Measurements from ENCODE around the gene CDH13. TPM values are rescaled to one million over a fixed set of nuclear protein-coding genes. Genes with fewer than 3 reads are reported as not detected.

CDH13 gene
- total RNA-seq, 3 donors from 2014 or later = not detected

DNA sequence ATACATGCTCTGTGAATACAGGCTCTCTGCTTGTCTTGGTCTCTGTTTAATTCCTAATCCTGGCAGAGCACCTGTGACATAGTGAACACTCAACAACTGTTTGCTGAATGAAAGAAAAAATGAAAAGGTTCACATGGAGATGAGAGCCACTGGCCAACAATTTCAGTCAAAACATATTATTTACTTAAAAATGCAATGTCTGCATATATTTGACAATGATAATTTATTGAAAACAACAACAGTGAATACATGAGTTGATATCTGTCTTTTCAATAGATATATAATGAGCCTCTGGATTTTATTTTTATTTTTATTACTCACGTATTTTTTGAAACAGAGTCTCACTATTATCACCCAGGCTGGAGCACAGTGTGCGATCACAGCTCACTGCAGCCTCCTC, 136.6 kb downstream of the CDH13 start:
- peaks cover 14% of the 10 kb centered on the region for H3K4me1 Mint-ChIP-seq (ENCODE audit: low read depth)
- no peak for ATAC-seq
- H3K4me3 Mint-ChIP-seq = no peak overlapping the region
- no peaks in the 10 kb centered on the region for H3K36me3 Mint-ChIP-seq (ENCODE audit: insufficient read depth)
- DNase-seq = no peak
- H3K27me3 Mint-ChIP-seq (ENCODE audit: low read depth) = peaks cover 7% of the 10 kb centered on the region
- no peaks in the 10 kb centered on the region for H3K9me3 Mint-ChIP-seq

DNA sequence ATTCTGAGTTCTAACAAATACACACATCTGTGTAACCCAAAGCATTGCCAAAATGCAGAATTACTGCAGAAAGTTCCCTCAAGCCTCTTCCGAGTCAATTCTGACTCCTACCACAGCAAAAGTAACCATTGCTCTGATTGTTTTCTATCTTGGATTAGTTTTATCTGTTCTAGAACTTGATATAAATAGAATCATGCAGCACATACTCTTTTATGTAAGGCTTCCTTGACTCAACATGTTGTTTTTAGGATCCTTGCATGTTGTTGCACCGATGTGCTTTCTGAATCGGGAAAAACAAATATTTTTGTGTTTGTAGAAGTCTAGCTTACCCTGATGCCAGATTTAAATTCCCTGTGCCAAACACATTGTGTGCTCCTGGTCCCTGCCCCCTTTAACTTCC, 140.4 kb downstream of the CDH13 start:
- no peak for ATAC-seq
- peaks cover 7% of the 10 kb centered on the region for H3K27me3 Mint-ChIP-seq (ENCODE audit: low read depth)
- DNase-seq = no peak
- no peaks in the 10 kb centered on the region for H3K36me3 Mint-ChIP-seq (ENCODE audit: insufficient read depth)
- H3K4me1 Mint-ChIP-seq (ENCODE audit: low read depth) = peaks cover 7% of the 10 kb centered on the region
- no peak overlapping the region for H3K4me3 Mint-ChIP-seq
- no peaks in the 10 kb centered on the region for H3K9me3 Mint-ChIP-seq

DNA sequence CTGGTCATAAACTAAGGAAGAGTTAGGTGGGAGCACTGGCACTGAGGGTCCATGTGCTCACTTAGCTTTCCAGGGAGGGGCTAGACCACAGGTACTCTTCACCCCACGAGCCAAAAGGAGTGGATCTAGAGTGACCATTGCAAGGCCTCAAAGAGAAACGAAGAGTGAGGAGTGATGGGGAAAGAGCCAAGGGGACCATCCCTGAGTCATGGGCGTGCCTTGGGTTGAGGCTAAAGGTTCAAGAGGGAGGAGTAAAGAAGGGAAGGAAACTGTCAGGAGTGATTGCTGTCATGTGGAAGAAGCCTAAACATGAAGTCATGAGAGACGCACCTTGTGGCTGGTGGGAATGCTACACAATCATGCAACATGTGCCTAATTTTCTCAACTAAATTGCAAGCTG, 141.0 kb downstream of the CDH13 start:
- peaks cover 2% of the 10 kb centered on the region for H3K4me1 Mint-ChIP-seq (ENCODE audit: low read depth)
- peaks cover 10% of the 10 kb centered on the region for H3K27me3 Mint-ChIP-seq (ENCODE audit: low read depth)
- H3K9me3 Mint-ChIP-seq = no peaks in the 10 kb centered on the region
- no peak overlapping the region for H3K4me3 Mint-ChIP-seq
- no peak for DNase-seq
- ATAC-seq = no peak
- H3K36me3 Mint-ChIP-seq (ENCODE audit: insufficient read depth) = no peaks in the 10 kb centered on the region

DNA sequence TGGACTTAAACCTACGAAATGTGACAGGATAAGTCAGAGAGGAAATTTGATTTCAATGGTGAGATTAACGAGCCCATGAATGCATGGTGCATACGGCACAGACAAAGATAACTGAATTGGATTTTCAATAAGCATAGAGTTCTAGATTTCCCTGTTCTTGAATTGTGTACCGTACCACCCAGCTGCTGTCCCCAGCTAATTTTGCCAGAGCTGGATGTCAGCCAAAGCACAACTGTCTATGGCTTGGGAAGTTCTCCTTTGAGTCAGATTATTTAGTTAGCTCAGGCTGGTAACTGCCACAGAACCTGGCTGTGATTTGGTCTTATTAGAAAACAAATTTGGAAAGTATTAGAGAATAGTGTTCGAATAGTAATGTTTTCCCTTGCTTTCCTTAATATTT, 143.1 kb downstream of the CDH13 start:
- no peak overlapping the region for H3K4me3 Mint-ChIP-seq
- no peak for DNase-seq
- H3K36me3 Mint-ChIP-seq (ENCODE audit: insufficient read depth) = no peaks in the 10 kb centered on the region
- no peaks in the 10 kb centered on the region for H3K4me1 Mint-ChIP-seq (ENCODE audit: low read depth)
- H3K27me3 Mint-ChIP-seq (ENCODE audit: low read depth) = peaks cover 13% of the 10 kb centered on the region
- no peak for ATAC-seq
- no peaks in the 10 kb centered on the region for H3K9me3 Mint-ChIP-seq

DNA sequence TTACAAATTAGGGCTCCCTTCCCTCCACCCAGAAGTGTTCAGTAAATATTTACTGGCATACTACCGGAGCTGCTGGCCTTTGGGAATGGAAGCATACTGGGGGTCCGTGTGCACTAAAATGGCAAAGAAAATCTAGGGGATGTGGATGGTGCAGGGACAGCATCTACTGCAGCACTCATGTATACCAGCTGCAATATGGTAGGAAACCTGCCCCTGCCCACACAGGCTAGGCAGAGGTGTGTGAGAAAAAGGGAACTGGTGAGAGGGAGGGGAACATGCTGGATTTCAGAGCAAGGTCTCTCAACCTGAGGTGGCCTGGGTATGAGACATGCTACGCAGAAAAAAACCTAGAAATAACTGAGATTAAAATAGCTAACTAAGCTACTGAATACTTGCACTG, 145.4 kb downstream of the CDH13 start:
- Mint-ChIP-seq H3K27me3 (ENCODE audit: low read depth) (peaks cover 12% of the 10 kb centered on the region), H3K4me1 (ENCODE audit: low read depth) (no peaks in the 10 kb centered on the region), H3K4me3 (no peak overlapping the region), H3K9me3 (no peaks in the 10 kb centered on the region), H3K36me3 (ENCODE audit: insufficient read depth) (no peaks in the 10 kb centered on the region)
- no peak for DNase-seq
- ATAC-seq = no peak

DNA sequence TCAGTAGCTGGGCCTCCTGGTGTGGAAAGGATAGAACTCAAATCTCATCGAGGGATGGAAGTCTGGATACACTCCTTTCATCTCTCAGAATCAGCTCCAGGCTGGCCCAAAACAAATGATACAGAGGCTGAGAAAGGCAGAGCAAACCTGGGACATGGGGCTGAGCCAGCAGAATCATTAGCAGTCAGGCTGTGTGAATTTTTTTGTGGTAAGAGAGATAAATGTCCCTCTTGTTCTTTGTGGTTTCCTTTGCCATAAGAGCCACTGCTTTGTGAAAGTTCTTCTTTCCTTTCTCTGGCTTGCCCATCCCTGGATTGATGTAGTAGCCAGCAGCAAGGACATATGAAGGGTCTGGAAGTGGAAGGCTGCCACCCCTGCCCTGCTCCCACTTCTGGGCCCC, 146.2 kb downstream of the CDH13 start:
- Mint-ChIP-seq H3K9me3 (no peaks in the 10 kb centered on the region), H3K27me3 (ENCODE audit: low read depth) (peaks cover 7% of the 10 kb centered on the region), H3K4me1 (ENCODE audit: low read depth) (no peaks in the 10 kb centered on the region), H3K4me3 (no peak overlapping the region), H3K36me3 (ENCODE audit: insufficient read depth) (no peaks in the 10 kb centered on the region)
- no peak for ATAC-seq
- DNase-seq = no peak

DNA sequence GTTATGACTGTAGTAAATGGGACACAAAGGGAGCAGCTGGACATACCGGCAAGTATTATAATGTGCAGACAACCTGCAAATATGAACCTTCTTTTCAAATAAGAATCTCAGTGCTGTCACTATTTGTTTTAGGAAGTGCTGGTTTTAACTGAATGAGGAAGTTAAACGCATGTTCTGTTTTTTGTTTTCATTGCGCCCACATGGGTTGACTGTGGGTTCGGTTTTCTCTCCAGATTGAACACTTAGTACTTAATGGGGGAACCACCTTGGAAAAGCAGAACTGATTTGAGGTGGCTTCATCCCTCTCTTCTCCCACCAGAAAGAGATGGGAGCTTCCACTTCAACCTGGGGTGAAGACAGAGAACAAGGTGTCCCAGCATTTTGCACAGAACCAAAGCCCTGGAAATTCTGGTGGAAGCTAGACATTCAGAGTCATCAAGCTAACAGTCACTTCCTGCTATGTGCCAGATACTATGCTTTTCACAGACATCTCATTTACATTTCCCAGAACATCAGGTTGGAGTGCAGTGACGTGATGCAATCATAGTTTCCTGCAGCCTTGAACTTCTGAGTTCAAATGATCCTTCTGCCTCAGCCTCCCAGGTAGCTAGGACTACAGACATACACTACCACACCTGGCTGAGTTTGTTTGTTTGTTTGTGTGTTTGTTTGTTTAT, 149.8 kb downstream of the CDH13 start:
- no peak for ATAC-seq
- Mint-ChIP-seq H3K36me3 (ENCODE audit: insufficient read depth) (no peaks in the 10 kb centered on the region), H3K4me3 (no peak overlapping the region), H3K27me3 (ENCODE audit: low read depth) (peaks cover 15% of the 10 kb centered on the region), H3K4me1 (ENCODE audit: low read depth) (no peaks in the 10 kb centered on the region), H3K9me3 (no peaks in the 10 kb centered on the region)
- no peak for DNase-seq

DNA sequence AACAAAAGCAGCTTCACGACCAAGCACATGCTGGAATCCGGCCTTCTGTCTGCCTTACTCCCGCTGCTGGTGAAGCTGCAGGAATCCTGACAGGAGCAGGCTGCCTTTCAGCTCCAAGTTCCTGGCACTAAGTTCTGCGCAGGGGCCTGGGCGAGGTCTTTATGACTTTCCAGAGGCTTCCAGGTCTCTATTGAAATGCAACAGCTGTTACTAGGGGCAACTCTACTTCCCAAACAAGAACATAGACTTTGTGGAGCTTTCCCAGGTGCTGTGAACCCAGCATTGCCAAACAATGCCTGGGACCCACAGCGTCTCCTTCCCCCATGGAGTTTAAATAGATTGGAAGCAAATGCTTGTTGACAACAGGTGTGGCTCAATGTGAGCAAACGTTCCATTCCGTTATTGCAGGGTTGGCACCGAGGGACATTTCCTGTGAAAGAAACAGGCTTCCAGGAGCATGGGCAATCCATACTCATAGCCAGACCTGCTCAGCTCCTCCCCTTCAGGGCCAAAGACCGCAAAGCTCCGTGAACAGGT, 156.0 kb downstream of the CDH13 start:
- H3K4me3 Mint-ChIP-seq = no peak overlapping the region
- ATAC-seq = no peak
- H3K9me3 Mint-ChIP-seq = no peaks in the 10 kb centered on the region
- no peaks in the 10 kb centered on the region for H3K4me1 Mint-ChIP-seq (ENCODE audit: low read depth)
- peaks cover 8% of the 10 kb centered on the region for H3K27me3 Mint-ChIP-seq (ENCODE audit: low read depth)
- DNase-seq = no peak
- no peaks in the 10 kb centered on the region for H3K36me3 Mint-ChIP-seq (ENCODE audit: insufficient read depth)

DNA sequence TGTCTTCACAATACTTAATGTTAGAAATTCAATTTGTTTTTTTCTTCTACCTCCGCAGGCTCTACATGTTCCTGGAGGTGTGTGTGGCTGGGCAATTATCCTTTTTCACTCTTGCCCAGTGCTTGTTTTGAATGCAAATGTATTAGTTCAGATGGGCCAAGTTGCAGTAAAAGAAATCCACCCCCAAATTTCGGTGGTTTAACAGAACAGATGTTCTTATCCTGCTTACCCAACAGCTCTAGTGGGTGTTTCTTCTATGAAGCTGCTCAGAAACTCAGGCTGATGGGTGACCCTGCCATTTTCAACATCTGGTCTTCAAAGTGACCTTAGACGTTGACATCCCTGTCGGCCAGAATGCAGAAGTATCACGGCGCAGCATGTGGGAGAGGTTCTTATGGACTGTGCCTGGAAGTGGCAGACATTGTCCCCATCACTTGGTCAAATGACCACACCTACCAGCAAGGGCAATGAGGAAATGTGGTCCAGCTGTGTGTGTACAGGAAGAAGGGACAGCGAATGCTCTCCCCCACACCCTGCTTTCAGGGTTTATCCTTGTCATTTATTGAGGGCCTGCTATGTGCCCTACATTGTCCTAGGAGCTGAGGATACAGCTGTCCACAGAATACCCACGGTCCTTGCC, 157.3 kb downstream of the CDH13 start:
- Mint-ChIP-seq H3K9me3 (no peaks in the 10 kb centered on the region), H3K4me3 (no peak overlapping the region), H3K4me1 (ENCODE audit: low read depth) (no peaks in the 10 kb centered on the region), H3K36me3 (ENCODE audit: insufficient read depth) (no peaks in the 10 kb centered on the region), H3K27me3 (ENCODE audit: low read depth) (peaks cover 3% of the 10 kb centered on the region)
- no peak for DNase-seq
- no peak for ATAC-seq

DNA sequence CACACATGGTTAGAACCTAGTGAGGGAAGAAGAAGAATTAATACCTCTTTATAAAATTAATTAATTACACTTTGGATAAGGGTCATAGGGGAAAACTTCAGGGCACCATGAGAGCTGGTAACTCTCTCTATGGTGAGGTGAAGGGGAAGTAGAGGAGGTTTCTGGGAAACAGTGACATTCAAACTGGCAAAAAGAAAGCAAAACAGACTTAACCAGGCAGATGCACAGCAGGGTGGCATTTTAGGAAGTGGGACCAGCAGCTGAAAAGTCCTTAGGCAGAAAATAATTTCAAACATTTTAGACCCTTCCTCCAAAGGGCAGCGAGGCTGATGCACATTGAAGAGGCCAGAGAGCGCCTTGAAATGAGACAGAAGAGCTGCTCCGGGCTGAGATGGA, 157.8 kb downstream of the CDH13 start:
- DNase-seq (no peak), ATAC-seq (no peak)
- H3K4me3 Mint-ChIP-seq = no peak overlapping the region
- H3K36me3 Mint-ChIP-seq (ENCODE audit: insufficient read depth) = no peaks in the 10 kb centered on the region
- H3K4me1 Mint-ChIP-seq (ENCODE audit: low read depth) = no peaks in the 10 kb centered on the region
- no peaks in the 10 kb centered on the region for H3K9me3 Mint-ChIP-seq
- no peaks in the 10 kb centered on the region for H3K27me3 Mint-ChIP-seq (ENCODE audit: low read depth)

DNA sequence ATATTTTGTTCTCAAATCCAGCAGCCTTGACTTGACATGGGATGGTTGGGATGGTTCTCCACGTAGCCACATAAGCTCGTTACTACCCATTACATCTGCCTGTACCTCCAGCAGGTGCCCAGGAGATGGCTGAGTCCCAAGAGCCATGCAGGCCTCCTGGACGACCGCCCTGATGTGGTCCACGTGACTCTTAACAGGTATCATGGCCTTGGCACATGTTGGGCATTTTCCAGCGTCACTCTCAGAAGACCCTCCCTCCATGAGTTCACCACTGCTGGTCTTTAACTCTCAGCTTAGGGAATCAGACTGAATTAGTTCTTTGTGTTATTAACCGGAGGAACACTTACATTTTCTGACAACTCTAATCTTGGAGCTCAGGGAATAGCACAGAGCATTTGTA, 161.5 kb downstream of the CDH13 start:
- ATAC-seq (no peak), DNase-seq (no peak)
- H3K9me3 Mint-ChIP-seq = no peaks in the 10 kb centered on the region
- H3K36me3 Mint-ChIP-seq (ENCODE audit: insufficient read depth) = no peaks in the 10 kb centered on the region
- no peak overlapping the region for H3K4me3 Mint-ChIP-seq
- H3K27me3 Mint-ChIP-seq (ENCODE audit: low read depth) = no peaks in the 10 kb centered on the region
- H3K4me1 Mint-ChIP-seq (ENCODE audit: low read depth) = no peaks in the 10 kb centered on the region

DNA sequence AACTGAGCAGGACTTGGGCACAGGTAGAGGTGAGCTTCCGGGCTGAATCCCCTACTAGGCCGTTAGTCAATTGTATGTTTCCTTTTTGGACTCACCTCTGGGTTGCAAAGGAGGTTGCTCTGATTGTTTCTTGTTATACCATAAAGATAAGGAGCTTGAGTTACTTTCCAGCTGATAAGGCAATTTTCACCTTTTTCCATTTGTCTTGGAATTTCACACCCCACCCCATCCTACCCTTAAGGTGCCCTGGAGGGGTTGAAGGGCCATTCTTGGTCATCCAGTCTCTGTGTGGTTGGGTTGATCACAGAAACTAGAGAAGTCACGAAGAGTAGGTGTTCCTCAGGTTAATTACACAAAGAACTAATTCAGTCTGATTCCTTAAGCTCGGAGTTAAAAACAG, 162.2 kb downstream of the CDH13 start:
- DNase-seq (no peak), ATAC-seq (no peak)
- H3K36me3 Mint-ChIP-seq (ENCODE audit: insufficient read depth) = no peaks in the 10 kb centered on the region
- no peak overlapping the region for H3K4me3 Mint-ChIP-seq
- H3K27me3 Mint-ChIP-seq (ENCODE audit: low read depth) = no peaks in the 10 kb centered on the region
- no peaks in the 10 kb centered on the region for H3K4me1 Mint-ChIP-seq (ENCODE audit: low read depth)
- H3K9me3 Mint-ChIP-seq = no peaks in the 10 kb centered on the region

DNA sequence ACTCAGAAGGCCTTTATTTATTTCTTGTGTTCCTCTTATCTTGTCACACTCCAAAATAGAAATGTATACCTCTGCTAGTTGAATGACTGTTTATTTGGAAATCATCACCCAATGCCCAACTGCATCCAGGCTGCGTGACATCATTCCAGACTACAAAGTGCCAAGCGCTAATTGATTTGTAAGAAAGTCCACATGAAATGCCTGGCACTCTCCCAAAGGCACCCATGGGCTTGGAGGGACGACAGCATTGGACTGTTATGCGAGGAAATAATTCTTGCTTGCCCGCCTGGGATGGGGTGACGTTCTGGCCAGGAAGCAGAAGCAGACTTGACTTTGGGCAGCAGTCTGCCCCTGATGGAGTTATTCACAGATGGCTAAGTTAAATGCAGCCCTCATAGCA, 165.9 kb downstream of the CDH13 start:
- Mint-ChIP-seq H3K27me3 (ENCODE audit: low read depth) (no peaks in the 10 kb centered on the region), H3K4me3 (no peak overlapping the region), H3K36me3 (ENCODE audit: insufficient read depth) (no peaks in the 10 kb centered on the region), H3K4me1 (ENCODE audit: low read depth) (no peaks in the 10 kb centered on the region), H3K9me3 (no peaks in the 10 kb centered on the region)
- DNase-seq (no peak), ATAC-seq (no peak)

DNA sequence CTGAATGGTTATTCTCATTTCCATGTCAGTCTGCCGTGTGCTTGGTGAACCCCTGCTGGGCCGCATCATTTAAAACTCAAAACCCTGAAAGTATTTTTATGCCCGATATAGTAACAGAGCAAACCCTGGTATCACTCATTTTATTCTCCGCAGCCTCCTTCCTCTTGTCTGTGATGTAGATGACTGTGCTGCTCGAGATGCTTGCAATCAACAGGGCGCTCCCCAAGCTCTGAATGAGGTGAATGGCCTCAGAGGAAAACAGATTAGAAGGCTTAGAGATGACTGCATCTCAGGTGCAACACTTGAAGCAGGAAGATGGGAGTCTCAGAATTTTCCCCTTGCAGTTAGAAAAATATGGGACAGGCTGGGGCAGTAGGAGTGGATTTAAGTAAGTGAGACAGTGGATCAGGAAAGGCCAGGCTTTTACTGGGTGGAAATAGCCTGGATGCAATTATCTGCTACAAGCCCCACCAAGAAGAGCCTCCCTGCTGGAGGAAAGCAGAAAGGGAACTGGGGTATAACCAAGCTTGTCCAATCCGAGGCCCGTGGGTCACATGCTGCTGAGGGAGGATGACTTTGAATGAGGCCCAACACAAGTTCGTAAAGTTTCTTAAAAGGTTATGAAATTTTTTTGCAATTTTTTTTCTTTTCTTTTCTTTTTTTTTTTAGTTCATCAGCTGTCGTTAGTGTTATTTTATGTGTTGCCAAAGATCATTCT, 166.9 kb downstream of the CDH13 start:
- H3K9me3 Mint-ChIP-seq = no peaks in the 10 kb centered on the region
- DNase-seq = no peak
- H3K4me3 Mint-ChIP-seq = no peak overlapping the region
- H3K4me1 Mint-ChIP-seq (ENCODE audit: low read depth) = no peaks in the 10 kb centered on the region
- H3K36me3 Mint-ChIP-seq (ENCODE audit: insufficient read depth) = no peaks in the 10 kb centered on the region
- ATAC-seq = no peak
- H3K27me3 Mint-ChIP-seq (ENCODE audit: low read depth) = no peaks in the 10 kb centered on the region

DNA sequence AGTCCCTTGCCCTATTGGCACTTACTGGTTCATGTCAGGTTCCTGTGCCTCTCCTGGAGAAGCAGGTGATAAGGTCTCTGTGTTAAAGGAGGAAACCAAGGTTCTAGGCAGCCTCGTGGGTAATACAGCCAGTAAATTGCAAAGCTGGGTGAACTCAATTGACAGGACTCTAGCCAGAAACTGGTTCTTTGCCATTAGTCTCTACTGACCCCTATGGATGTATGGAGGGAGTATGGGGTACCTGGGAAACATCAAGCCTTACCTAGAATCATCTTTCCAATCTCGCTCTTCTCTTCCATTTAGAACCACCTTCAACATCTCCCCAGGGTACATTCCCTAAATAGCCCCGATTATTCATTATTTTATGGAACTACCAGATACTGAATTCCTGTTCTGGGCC, 169.3 kb downstream of the CDH13 start:
- Mint-ChIP-seq H3K9me3 (no peaks in the 10 kb centered on the region), H3K27me3 (ENCODE audit: low read depth) (no peaks in the 10 kb centered on the region), H3K36me3 (ENCODE audit: insufficient read depth) (no peaks in the 10 kb centered on the region), H3K4me1 (ENCODE audit: low read depth) (no peaks in the 10 kb centered on the region), H3K4me3 (no peak overlapping the region)
- DNase-seq = no peak
- ATAC-seq = no peak

Measured in activated T-cell treated with anti-CD3 and anti-CD28 coated beads, Interleukin-2, amount 50 U/mL, for 4 hours (primary cell).